Gastroesophageal sphincter (tissue), 3 donors: ENCODE data around the gene MYO1D.

Source experiments
- CTCF ChIP-seq, 4 experiments: fragments of 200-600 bp in 2 of 4; fragments of 450-650 bp in 2 of 4; sonication (generic) in 1 of 4; IDR thresholded peaks; one replicate each; pipeline ENCODE4 v1.5.1; 2017 to 2019; ENCODE audit warnings: antibody characterized with exemption in 4 of 4, mild to moderate bottlenecking in 2 of 4, moderate library complexity in 2 of 4
- EP300 ChIP-seq: sonication (generic); formaldehyde crosslinking; IDR thresholded peaks from one replicate; pipeline ENCODE4 v1.6.1; 2017; ENCODE audit warnings: antibody characterized with exemption, mild to moderate bottlenecking
- POLR2A ChIP-seq, 2 donors: fragments of 450-650 bp; IDR thresholded peaks; one replicate each; pipeline ENCODE4 v1.6.1; 2017; ENCODE audit warnings: antibody characterized with exemption in 2 of 2, mild to moderate bottlenecking in 2 of 2, moderate library complexity in 1 of 2
- POLR2AphosphoS5 ChIP-seq: sonication (generic); formaldehyde crosslinking; IDR thresholded peaks from one replicate; pipeline ENCODE4 v1.6.1; 2017; ENCODE audit warnings: antibody characterized with exemption

DNA sequence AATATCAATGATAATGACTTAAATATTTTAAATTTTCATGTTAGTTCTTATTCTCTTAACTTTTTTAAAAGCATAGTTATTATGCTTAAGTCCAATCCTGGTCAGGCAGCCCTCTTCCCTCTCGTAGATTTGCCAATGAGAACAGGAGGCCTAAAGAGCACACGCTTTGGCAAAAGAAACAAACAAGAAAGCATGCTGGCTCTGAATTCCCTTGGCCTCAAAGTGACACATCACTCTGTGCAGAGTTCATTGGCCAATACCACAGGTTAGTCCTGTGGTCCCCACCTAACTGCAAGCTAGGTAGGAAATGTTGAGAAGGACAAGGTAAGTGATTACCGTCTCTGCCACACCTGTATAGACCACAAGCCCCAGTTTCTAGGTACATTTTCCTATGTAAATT lies 61.5 kb downstream of the MYO1D start:
- TF ChIP-seq CTCF (IDR thresholded peaks at IDR 0.05) (no peak), POLR2AphosphoS5 (no peak), POLR2A (IDR thresholded peaks at IDR 0.05) (no peak), EP300 (no peak)
